GDM1 (cell line): ENCODE results near the gene ADAMTSL3.

Experiments used
- DNase-seq: peaks from one replicate; lab custom pipeline; 2025; lab: John Stamatoyannopoulos, UW

The ADAMTSL3 gene

DNA sequence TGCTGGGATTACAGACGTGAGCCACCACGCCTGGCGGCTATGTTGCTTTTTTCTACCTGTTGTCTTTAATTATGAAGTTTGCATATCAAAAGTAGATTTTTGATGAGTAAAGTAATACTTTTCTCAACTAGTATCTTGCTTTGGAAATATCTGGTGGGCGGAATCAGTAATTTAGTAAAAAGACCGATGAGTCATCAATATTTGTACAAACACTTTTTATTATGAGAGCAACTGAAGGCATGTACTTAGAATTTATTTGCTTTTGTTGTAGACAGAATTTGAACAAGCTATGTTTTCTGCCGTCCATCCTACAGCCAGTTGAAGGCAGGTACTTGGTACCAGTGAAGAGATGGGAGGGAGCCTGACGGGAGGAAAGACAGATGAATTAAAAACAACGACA, 164.7 kb downstream of the ADAMTSL3 start:
- no peak for DNase-seq

DNA sequence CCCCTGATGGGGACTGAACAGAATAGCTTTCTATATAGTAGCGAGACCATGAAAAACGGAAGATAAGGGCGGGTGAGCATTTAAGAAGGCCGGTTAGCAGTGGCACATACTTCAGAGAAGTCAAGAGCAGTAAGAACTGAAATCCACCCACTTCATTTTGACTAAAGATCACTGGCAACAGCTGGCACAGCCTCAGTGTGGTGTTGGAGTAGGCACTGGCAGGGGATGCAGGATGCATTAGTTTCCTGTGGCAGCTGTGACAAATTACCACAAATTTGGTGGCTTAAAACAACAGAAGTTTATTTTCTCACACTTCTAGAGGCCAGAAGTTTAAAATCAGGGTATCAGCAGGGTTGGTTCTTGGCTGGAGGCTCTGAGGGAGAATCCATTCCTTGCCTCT, 176.5 kb downstream of the ADAMTSL3 start:
- no peak for DNase-seq

DNA sequence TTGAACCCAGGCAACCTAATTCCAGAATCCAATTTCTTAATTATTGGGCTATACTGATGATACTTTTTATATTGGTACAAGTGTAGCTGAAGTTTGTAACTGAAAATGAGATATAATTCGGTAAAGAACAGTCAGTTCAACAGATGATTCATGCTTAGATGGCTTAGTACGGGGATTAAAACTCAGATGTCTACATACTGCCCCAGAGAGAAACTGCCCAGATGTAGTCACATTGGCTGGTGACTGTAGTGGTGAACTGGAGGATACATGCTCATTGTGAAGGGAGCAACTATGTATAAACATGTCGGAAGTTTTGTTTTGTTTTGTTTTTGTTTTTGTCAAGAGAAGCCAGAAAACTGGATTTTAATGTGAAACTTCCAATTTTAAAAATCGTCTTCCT, 179.6 kb downstream of the ADAMTSL3 start:
- DNase-seq: no peak

DNA sequence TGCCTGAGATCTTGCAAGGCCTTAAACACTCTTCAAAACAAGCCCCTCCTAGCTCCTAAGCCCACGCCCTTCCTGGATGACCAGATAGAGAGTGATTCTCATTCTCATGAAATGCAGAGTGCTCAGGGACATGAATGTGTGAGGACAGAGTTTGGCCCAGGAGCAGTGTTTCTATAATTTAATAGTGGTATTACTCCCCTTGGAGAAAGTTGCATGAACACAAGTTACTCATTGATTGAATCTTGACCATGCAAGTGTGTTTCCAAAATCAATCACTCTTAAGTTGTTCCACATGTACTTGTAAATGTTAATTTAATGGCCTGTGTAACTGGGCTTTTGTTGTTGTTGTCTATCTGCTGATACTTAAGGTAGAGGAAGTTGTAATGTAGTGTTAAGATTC, 181.6 kb downstream of the ADAMTSL3 start:
- DNase-seq: no peak

DNA sequence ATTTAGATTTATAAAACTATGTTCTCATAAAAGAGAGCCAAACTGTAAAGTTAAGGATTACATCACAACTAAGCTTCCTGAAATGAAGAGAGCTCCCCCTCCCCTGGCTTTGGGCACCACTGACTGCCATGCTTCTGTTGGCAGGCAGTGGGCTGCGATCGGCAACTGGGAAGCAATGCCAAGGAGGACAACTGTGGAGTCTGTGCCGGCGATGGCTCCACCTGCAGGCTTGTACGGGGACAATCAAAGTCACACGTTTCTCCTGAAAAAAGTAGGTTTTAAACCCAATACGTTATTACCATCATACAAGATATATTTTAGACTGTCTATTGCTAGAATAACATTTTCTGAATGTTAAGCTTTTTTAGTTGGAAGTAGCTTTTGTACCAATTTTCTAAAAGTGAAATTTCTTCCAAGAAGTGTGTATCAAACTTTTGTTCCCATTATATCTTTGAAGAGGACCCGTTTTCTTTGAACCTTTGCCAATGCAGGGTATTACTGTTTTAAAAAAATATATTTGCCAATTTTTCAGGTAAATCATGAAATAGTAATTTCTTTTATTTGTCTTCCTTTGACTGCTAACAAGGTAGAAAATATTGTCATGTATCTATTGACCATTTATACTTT, 184.1 kb downstream of the ADAMTSL3 start:
- DNase-seq: no peak

DNA sequence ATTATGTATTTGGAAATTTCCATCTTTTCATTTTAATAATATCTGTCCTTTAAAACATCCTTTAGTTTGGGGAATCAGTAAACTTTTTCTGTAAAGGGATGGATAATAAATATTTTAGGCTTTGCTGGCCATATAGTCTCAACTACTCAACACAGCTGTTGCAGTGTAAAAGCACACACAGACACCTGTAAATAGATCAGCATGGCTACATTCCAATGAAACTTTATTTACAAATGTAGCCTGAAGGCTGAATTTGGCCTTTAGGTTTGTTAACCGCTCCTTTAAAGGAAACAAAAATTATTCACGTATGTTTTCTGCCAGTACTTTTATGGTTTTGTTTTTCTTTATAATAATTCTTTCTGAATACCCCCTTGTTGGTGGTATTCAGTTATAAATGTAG, 184.8 kb downstream of the ADAMTSL3 start:
- no peak for DNase-seq

DNA sequence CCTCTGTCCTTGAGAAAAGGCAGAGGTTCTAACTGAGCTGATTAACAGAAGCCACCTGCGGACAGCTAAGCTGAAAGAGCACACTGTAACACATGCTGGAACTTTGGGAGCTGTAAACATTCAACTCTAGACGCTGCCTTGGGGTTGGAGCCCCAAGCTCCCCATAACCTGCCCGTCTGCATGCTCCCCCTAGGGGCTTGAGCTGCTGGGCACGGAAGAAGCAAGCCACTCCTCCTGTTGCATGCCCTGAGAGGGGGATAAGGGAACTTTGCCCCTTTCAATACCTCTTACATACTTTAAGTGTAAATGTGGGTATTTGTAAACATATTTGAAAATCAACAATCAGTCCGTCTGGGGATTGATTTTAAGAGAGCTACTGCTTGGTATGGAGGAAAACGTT, 188.4 kb downstream of the ADAMTSL3 start:
- DNase-seq: no peak

DNA sequence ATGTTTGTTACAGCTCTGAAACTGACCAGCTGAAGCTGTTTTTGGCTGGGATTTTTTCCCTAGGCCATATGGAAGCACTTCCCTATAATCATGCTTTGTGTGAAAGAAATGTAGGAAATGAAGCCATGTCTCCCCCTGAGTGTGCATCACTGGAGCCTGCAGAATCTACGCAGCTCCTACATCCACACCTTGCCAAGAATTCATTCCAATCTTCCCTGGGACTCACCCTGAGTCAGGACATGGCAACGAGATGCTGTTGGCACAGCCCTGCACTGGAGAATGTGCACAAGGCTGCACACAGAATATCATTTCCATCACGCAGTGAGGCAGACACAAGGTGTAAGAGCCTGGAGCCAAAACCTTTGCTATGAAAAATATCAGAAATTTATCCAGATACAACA, 189.5 kb downstream of the ADAMTSL3 start:
- DNase-seq: no peak

DNA sequence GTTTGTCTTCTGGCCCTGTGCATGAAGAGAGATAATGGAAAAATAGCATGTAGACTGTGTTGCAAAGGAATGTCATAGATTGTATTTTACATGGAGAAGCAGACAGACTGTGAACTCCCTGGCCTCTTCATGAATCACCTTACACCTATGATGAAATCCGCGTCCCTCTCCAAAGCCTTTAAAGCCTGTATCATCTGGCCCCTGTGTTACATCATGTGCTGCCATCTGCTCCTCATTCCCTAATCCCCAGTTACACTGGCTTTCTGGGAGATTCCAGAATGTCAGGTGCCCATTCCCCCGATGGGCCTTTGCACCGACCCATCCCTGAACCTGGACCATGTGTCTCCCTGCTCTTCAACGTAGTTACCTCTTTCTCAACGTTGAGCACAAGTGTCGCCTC, 190.8 kb downstream of the ADAMTSL3 start:
- no peak for DNase-seq

DNA sequence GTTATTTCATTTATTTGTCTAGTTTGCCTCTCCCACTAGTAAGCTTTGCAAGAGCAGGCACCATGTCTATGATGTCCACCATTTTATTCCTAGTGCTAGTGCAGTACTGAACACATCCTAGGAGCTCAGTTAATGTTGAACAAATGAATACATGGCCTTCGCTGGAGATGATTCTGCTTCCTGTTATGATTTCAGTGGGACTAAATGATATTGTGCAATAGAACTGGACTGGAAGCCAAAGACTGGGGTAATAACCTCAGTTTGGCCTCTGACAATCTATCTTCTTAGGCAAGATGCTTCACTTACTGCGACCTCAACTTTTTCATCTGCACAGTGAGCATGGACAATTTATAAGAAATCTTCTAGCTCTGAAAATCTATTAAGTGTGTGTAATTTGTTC, 191.3 kb downstream of the ADAMTSL3 start:
- no peak for DNase-seq

DNA sequence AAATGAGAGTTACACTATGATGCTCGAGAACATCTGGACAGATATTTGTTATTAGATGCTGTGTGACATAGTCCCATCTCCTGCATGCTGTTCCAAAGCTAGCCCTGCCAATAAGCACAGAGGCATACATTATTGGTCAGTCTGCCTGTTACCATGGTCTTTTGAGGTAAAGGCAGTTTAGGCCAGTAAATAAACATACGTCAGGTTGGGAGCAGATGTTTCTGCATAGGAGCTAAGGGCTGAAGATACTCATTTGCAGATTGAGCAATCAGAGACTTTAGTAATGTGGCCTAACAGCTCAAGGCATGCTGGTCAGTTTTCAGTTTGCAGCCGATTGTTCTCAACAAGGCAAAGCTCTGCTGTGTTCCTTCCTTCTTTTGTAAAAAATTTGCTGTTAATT, 192.9 kb downstream of the ADAMTSL3 start:
- no peak for DNase-seq

DNA sequence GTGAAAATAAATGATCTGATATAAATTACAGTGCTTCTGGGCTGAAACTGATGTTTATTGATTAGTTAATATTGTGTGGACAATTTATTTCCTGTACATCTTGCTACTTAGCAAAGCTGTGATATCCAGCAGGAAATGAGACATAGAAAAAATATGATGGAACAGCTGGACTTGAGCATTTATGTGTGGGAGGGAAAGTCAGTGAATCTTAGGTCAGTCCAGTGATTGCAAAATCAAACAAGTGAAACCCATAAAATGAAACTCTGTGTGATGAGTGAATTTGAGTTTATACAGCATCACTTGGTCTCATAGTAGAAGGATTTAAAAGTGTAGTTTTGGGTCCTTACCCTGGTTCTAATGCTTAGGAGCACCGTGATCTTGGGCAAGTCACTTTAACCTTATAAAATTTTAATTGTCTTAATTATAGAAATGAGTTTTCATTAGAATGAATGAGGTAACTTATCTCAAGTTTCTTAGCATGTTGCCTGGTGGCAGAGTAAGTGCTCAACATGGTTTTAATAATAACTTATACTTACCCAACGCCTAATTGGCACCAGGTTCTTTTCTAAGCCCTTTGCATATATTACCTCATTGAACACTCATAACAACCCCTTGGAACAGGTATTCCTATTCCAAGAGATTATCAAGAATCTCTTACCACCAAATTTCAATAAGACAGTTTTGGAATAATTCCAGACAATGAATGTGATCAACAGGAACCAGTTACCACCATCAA, 194.6 kb downstream of the ADAMTSL3 start:
- DNase-seq: no peak

DNA sequence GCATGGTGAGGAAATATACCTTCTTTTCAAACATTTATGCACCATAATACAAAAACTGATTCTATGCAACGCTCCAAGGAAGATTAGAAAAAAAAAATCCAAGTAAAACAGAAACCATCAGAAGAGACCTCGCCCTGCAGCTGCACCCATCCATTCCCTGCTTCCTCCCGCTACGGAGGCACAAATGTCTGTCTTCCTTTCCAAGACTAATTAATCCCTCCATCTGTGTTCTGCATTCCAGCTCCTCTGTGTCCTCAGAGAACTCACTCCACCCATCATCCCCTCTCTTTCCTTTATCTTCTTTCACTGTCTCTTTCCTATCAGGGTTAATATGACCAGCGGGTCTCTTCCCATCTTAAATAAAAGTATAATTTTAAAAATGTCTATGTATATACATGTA, 196.1 kb downstream of the ADAMTSL3 start:
- DNase-seq: no peak

DNA sequence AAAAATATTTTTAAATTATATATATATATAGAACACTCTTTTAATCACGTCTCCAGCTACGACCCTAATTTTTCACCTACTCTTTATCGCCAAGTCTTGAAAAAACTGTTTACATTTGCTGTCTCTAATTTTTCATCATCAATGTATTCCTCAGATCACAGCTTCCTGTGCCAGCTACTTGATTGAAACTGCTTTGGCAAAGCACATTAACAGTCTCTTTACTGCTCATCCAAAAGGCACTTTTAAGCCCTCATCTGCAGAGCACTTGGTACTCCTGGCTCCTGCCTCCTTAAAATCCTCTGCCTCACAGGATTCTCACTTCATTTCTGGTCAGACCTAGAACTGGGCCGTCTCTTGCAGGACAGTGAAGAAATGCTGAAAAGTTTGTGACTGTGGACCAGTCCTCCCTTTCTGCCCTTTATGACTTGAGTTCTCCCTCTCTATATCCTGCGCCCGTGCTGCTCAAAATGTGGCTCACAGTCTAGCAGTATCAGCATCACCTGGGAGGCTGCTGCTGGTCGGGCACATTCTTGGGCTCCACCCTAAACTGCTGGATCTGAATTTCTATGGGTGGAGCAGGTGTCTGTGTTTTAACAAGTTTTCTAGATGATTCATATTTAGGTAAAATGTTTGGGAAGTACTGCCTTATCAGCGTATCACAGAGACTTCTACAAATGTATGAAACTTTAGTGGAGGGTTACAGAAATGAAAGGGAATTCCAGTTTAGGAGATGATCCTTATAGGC, 196.8 kb downstream of the ADAMTSL3 start:
- DNase-seq: no peak

DNA sequence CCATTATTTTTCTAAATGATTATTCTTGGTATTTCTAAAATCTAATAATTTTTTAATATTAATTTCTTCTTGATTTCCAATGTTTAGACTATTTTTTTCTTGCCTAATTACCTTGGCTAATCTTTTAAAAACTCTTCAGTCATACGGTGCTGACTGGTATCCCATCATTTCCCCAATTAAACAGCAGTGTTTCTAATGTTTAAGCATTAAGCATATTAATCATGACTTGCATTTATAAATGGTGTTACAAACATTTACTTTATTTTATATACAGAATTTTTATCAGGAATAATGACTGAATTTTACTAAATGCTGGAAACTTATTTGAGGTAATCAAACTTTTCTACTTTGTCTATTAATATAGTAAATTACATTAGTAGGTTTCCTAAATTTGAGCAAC, 199.3 kb downstream of the ADAMTSL3 start:
- DNase-seq: no peak

DNA sequence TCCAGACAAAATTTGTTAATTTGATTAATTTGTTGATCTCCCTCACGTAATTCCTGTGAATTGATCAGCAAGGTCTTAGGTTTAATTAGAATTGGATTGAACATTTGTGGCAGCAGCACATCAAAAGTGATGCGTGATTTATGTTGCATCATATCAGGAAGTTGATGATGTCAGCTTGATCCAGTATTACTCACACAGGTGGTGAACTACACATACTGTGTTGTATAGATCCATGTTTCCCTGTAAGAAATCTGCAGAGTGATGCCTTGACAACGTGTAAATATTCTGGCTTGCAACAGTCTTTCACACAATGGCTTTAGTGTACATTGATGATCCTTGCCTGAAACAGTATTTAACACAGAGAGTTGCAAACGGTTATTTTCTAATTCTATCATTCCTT, 200.4 kb downstream of the ADAMTSL3 start:
- no peak for DNase-seq

DNA sequence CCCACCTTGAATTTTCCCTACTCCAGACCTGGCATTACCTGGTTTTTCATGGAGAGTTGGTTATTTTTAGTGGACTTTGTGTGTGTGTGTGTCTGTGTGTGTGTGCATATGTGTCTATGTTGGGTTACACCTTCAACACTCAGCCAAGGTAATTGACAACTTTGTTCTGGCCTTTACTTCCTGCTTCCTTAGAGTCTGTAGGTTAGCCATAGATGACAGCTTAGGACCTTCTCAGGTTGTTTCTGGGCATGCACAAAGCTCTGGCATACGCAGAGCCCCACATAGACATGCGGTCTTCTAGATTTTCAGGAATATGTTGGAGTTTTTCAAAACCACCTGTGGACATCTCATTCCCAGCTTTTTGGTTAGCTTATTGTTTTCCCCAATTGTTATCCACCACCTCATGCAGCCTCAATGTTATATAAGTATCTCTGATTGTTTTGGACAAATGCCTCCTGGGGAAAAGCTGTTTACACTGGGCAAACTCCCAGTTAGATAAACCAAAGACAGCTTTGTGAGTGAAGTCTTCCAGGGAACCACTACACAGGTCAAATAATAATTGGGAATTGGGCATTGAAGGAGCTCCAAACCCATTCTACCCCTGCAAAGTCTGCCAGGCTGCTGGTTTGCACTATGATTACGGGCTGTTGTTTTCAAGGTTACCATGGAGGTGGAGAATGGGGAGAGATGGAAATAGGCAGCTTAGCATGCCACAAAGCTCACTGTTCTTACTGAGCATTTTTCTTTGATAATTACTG, 201.2 kb downstream of the ADAMTSL3 start:
- no peak for DNase-seq

DNA sequence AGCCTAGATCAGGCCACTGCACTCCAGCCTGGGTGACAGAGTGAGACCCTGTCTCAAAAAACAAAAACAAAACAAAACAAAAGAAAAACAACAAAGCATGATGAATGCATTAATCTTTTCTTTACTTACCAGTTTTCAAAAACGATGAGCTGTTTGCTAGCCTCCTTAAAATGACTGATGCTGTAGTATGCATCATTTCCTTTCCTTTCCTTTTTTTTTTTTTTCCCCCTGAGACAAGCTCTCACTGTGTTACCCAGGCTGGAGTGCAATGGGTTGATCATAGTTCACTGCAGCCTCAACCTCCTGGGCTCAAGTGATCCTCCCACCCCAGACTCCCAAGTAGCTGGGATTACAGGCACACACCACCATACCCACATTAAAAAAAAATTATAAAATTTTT, 202.0 kb downstream of the ADAMTSL3 start:
- DNase-seq: no peak

DNA sequence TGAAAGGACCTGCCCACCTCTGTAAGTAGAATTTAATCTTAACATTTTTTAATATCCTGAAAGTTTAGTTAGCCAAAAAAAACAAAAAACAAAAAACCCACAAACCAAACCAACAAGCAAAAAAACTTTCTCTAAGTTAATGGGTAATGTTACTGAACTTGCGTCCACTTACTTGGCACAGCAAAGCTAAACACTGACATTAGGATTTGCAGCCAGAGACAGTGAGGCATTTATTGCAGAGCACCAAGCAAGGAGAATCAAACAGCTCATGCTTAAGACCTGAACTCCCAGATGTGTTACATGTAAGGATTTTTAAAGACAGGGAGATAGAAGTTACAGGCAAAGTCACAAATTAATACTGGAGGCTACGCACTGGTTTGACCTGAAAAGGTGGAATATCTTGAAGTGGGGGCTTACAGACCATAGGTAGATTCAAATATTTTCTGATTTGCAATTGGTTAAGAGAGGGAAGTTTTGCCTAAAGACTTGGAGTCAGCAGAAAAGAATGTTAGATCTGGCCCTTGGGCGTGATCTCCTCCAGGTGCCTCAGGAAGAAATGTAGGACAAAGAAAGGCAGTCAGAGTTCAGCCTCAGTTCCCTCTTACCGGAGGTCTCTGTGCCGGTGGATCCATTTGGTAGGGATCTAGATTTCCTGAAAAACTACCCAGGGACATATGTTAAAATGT, 205.0 kb downstream of the ADAMTSL3 start:
- DNase-seq: no peak

DNA sequence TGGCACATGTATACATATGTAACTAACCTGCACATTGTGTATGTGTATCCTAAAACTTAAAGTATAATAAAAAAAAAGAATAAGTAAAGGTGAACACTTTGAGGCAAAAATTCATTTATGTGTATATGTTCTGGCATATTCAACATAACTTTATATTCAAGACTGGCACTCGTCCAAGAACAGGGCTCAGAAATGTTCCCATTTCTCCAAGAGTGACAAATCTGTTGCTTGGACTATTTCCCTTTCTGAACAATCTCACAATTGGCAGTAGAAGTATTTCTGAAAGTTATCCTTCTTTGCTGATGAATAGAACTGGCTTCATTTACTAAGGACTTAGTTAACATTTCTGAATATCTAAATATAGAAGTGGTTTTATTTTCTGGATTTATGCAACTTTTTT, 212.8 kb downstream of the ADAMTSL3 start:
- DNase-seq: no peak

DNA sequence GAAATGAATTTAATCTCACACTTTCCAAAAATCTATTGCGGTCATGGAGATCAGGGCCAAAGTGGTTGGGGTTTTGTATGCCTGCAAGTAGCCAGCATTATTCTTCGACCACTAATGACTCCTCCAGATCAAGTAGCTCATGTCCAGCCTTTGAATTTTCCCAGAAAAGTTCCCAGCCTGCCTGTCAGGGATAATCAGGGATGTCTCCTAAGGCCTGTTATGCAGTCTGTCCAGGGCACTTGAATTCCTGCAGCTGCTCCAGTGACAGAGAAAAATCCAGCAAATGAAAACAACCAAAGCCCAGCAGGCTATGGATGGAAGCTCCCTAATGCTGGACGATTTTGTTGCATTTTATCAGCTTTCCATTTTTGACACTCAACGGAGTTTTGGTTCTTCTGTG, 215.4 kb downstream of the ADAMTSL3 start:
- no peak for DNase-seq
